DMS79 treated with DMSO at 0.1 percent for 48 hours (cell line): ENCODE measurements around the gene OR10A3.

Source experiments
- DNase-seq: peaks from one replicate; lab custom pipeline; 2025; lab: John Stamatoyannopoulos, UW

The OR10A3 gene

DNA sequence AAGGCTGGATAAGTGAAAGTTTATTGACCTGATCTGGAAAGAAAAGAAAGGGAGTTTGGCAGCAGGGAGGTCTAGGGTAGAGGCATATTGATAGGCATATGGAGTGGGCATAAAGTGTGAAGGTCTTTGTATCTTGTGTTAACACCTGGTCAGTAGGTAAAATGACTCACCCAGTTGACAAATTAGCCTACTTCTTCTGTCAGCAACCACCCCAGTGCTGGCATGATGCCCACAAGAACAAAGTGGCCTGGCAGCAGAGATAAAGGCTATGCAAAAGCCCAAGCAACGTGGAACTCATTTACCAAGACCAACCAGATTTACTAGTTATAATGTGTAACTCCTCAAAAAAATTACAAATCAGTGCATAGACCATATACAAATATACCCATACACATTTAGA, 4.9 kb downstream of the OR10A3 start:
- DNase-seq: no peak

DNA sequence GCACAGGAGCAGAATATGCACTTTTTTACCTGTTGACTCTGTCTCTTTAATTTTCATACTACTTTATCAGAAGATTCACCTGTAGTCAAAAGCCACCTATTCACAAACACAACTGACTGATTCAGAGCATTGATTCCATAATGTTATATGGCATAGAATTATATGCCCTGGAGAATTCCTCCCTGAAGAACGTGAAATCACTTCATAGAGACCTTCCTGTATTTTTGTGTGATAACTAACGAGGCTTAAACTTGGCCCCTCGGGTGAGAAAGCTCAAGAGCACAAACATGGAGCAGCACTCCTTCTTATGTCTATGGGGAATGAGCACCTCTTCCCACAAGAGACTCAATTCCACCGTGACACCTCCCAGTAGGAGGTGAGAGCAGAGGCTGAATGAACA, 10.3 kb downstream of the OR10A3 start, which contains the start of gene OR10A6:
TSS of gene OR10A6 (minus strand) at position 101 of the 400 bp plus-strand sequence. CDS start 2,606 bp downstream, outside the sequence.
- no peak for DNase-seq

DNA sequence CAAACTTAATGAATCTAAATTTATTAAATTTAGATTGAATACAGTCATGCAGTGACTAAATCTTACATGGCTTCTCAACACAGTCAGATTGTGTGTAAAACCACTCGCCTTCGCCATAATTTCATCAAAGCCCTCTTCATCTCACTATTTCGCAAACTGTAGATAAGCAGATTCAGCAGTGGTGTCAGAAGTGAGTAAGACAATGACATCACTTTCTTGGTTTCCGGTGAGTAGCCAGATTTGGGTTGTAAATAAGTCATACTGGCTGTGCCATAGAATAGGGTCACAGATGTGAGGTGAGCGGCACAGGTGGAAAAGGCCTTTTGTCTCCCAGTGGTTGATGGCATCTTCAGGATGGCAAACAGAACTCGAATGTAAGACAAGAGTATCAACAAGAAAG, 13.9 kb downstream of the OR10A3 start:
- DNase-seq: no peak

DNA sequence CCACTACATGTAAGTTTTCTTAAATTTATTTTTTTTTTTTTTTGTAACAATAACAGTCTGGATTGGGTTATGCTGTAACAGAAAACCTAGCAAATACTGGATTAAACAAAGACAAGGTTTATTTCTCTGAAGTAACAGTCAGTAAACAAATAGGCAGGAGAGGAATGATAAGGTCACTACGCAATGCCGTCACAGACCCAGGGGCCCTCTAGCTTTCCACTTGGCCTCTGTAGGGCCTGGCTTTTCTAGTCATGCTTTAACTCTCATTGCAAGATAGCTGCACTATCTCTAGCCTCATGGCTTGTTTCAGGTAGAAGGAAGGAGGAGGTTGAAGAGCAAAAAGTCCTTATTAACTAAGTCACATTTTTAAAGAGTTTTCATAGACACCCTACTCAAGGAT, 17.0 kb downstream of the OR10A3 start:
- DNase-seq: no peak

DNA sequence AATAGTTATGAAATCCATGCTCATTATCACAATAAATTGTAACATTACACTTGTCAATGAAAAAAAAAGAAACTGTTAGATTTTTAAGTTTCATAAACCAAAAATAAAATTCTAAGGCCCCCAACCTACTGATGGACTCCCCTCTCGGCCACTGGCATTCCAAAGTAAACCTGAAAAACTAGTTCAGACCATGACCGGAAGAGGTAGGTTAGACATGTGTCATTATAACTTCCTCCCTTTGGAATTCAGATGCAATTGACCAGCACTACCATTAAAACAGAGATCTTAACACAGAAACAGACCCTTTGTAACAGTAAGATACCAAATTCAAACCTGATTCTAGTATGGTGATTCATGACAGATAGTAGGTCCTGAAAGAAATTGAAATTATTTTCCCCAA, 23.4 kb downstream of the OR10A3 start:
- DNase-seq: no peak

DNA sequence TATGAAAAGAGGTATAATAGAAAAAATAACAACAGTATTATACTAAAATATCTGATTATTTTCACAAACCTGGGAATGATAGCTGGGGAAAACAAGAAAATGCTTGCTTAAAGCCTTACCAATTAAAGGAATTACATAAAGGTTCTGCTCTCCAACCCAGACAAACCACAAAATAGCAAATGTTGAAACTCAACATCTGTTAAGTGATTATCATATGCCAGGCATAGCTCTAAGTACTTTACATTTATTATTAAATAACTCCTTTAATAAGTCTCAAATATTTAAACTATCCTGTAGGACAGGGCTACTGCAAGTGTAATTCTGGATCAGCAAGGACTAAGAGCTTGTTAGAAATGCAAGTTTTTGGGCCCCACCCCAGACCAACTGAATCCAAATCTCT, 30.5 kb downstream of the OR10A3 start:
- DNase-seq: no peak

DNA sequence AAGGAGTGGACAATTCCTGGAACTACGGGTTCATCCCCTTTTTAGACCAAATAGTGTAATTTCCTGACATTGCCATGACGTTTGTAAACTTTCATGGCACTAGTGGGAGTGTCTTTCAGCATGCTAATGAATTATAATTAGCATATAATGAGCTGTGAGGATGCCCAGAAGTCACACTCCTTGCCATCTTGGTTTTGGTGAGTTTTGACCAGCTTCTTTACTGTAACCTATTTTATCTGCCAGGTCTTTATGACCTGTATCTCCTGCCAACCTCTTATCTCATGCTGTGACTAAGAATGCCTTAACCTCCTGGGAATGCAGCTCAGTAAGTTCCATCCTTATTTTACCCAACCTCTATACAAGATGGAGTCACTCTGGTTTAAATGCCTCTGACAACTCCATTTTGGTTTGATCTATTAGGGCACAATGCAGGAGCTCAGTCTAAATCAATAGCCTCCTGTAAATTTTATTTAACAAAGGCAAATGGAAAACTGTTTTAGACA, 31.2 kb downstream of the OR10A3 start:
- DNase-seq: no peak

DNA sequence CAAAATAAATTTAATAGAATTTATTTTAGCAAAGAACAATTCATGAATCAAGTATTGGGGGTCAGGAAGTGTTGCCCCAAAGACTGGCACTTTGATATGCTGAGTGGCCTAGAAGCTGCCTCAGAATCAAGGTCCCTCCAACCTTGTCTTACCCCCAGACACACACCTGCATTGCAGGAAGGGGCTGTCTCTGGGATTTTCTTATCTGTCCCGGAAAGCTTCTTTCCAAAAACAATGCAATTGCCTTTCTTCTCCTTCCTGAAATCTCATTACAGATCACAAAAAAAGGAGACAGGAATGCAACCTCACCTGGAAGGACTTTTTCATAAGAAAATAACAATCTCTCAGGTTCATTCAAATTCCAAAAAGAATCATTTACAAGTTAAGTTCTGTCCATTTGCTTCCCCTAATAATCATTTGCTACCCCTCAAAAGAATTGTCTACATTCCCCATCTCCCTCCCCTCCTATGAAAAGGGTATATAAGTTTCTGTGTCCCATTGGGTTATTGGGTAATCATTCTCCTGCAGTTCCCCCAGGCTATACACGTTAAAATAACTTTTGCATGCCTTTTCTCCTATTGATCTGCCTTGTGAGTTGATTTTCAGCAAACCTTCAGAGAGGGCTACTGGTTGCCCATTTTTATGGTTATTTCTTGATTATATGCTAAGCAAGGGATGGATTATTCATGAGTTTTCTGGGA, 31.8 kb downstream of the OR10A3 start:
- DNase-seq: no peak

DNA sequence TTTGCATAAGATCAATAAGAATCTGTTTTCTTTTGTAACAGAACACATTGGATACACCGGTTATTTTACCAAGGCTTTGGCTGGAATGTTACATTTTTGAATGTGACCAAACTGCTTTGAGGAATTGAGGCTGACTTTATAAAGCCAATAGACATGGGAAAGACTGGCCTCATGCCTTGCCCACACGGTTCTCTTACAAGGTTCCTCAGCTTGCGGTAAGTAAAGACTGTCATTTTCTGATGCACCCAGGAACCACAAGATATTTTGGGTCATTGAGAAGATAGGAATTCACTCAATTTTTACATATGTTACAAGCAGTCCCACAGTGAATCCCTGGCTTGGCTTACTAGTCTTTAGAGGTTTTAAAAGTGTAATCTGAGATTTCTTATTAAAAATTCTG, 34.4 kb downstream of the OR10A3 start:
- no peak for DNase-seq

DNA sequence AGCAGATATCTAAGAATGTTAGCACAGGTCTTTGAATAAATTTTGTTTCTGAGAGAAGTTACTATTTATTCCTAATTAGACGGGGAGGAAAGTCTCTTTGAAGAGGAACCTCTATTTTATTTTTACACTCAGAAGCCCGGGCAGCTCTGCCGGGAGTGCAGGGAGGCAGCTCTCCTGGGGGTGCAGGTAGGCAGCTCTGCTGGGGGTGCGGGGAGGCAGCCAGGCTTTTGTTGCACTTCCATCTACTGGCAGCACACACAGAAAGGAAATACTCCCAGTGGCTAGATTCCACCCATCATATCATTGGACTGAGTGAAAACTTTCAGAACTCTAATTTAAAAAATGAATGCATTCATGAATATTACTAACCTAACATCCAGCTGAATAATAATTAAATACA, 35.0 kb downstream of the OR10A3 start:
- DNase-seq: no peak

DNA sequence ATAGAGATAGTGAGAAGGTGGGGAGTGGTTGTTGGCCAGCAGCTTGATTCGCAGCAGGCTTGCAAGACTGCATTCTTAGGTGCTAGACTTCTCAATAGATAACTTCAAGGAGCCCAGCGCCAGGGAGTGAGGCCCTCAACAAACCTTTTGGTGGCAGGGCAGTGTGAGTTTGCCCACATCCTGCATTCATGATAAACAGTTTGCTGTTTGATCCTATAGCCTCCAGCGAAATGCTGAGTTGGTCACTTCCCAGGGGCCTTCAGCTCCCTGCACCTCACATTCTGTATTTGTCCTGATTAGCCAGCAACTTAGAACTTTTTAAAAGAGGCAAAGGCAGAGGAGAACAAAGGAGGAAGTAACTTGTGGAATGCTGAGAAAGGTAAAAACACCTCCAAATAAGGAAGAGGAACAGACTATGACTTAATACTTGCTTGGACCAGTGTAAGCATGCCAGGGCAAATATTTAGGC, 35.5 kb downstream of the OR10A3 start:
- DNase-seq: no peak

DNA sequence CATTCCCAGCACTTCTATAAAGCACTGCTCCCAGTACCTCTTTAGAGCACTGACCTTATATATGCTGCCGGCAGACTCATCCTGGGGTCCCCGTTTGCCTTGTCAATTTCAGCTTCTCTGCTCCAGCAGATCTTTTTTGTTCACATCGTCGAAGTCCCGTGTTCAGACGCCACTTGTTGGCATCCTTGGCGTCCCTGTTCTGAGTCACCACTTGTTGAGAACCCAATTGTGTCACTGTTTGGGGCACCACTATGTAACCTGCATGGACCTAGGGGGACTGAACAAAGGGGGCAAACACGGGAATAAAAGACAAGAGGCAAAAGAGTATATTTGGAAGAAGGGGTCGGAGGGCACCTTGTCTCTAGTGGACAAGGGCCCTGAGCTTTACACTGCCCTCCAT, 36.0 kb downstream of the OR10A3 start:
- no peak for DNase-seq

DNA sequence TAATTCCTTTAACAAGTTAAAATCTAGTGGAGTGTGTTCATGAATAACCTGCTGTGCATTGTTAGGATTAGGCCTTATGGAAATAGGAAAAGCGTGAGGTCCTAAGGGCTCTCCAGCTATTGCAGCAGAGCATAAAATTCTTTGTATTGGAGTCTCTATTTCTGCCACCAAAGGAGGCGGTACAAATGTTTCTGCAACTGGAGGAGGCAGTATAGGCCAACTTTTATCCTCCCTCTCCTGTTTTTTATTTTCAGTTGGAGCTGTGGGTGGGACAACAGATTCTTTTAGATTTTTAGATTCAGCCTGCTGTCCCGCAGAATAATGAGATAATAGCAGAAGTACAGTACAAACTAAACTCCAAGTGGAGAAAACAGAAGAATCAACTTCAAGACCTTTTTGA, 36.6 kb downstream of the OR10A3 start:
- DNase-seq: no peak

DNA sequence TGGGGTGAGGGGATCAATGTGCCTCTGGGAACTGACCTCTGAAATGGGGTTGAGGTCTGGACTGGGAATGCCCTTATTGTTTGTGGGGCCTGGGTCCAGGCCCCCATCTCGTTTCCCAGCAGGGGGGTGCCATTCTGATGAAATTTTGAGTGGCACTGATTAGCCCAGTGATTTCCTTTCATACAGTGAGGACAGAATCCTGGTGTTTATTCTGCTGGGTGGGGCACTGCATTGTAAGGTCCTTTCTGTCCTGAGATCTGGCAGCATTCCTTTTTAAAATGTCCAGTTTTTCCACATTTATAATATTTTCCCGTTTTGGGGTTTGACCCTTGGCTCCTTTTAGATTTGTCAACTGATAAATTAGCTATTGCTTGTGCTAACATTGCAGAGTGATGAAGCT, 37.6 kb downstream of the OR10A3 start:
- DNase-seq: no peak

DNA sequence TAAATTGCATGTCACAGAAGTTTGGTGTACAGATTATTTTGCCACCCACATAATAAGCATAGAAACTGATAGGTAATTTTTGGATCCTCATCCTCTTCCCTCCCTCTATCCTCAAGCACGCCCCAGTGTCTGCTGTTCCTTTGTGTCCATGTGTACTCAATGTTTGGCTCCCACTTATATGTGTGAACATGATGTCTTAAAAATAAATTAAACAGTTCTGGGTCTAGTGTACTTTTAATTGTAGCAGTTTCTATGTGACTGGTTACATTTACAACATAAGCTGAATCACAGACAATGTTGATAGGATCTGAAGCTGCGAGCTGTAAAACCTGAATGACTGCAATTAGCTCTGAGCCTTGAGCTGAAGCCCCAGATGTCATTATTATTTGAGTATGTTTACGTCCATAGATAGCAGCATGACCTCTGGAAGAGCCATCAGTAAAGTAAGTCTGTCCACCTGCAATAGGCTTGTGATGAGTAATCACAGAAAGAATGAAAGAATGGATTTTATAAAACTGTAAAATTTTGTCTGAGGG, 40.1 kb downstream of the OR10A3 start:
- DNase-seq: no peak

DNA sequence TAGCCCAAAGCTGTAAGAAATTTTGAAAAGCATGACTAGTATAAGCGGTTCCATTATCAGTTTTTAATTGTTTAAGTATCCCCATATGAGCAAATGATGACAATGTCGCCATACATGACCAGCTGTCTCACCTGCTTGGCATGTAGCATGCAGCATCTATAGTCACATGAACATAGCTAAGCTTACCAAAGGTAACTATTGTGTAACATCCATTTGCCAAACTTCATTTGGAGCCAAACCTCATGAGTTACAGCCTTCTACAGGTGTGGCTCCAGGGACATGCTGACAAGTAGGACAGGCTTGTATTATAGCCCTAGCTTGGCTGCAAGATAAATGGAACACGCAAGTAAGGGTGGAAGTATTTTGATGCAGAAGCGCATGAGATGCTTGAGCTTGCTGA, 40.8 kb downstream of the OR10A3 start:
- no peak for DNase-seq

DNA sequence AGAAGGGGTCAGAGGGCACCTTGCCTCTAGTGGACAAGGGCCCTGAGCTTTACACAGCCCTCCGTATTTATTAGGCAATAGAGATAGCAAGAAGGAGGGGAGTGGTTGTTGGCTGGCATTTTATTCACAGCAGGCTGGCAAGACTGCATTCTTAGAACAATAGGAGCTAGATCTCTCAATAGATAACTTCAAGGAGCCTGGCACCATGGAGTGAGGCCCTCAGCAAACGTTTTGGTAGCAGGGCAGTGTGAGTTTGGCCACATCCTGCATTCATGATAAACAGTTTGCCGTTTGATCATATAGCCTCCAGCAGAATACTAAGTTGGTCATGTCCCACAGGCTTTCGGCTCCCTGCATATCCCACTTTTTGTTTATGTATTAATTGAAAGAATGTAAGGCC, 42.1 kb downstream of the OR10A3 start:
- DNase-seq: no peak

DNA sequence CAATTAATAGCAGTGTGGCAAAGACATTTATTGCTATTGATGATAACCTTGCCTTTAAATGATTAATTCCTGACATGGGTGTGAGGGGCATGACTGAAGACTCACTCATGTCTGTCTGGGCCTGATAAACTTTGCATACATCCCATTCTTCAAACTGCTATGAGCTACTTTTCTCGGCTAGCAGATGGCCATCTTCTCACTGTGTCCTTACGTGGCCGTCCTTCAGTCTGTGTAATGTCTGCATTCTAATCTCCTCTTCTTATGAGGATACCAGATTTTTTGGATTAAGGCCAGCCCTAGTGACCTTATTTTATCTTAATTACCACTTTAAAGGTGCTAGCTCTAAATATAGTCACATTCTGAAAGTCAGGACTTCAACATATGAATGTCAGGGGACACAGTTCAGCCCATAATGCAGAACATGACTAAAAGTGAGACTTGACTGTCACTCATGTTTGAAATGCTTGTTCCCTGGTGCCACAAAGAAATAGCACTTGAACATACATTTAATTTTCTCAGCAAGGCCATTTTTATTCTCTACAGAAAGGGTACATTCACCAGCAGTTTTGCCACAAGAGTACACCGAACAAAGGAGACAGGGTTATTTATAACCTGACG, 42.7 kb downstream of the OR10A3 start:
- DNase-seq: no peak

DNA sequence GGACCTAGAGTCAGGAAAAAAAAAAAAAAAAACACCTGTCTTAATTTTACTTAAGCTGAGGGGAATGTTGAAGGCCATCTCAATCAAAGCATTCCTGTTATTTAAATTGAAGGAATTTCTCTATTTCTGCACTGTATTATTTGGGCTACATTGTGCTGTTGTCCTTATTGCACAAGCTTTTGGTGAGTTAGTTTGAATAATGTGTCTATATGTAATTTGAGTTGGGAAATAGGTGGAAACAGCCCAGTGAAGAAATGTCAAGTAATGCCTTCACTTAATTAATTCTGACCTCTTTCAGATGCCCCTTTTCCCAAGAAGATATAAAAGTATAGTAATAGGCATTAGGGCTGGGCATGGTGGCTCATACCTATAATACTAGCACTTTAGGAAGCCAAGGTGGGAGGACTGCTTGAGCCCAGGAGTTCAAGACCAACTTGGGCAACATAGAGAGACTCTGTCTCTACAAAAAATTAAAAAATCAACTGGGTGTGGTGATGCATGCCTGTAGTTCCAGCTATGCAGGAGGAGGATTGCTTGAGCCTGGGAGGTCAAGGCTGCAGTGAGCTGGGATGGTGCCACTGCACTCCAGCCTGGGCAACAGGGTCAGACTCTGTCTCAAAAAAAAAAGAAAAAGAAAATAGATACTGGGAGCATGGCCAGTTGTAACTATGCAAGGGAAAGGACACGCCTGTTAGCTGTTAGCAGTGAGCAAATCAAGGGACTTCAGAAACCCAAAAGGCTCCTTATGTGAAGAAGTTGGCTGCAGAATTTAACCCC, 45.3 kb downstream of the OR10A3 start:
- DNase-seq: no peak

DNA sequence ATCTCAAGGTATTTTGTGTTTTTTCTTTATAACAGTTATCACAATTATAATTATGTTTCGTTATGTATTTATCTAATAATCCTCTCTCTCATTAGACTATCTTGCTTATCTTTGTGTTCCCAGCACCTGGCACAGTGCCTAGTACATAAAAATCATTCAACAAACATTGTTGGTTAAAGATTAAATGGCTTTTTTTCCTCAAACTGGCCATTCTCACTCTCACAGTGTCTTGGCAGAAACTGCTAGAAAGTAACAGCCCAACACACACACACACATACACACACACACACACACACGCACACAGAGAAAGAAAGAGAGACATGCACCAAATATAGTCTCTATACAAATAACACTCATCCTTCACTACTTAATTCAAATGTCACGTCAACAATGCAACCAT, 47.3 kb downstream of the OR10A3 start:
- no peak for DNase-seq

DNA sequence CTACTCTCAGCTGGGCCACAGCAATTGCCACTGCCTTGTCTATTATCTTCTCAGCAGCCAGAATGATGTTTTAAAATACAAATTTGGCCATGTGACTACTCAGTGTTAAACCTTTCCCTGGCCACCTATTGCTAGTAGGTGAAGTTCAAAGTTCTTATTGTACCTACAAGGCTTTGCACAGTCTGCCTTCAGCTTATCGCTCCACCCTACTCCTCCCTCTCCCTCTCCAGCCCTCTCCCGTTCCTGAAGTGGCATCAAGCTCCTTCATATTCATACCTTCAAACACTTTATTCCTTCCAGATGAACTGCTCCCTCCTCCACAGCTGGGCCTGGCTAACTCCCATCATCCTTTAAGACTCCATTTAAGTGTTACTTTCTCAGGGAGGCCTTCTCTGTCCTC, 47.7 kb downstream of the OR10A3 start:
- DNase-seq: no peak

DNA sequence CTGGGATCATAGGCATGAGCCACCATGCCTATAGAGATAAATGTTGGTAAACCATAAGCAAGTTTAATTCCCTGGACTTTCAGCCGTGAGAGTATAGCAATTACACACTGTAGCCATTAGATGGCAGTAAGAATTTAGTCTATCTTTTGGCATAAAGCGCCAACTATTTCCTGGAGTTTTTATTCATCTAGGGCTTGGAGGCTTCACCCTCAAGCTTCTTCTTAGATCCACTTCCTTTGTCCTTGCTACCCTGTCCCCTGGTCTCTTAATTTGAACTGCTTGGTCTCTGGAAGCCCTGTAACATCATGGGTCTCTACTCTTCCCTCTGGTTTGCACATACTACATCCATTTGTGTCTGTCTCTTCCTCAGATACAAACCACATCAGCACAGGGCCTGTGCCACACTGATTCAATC, 48.7 kb downstream of the OR10A3 start:
- peak; percentile 37 for DNase-seq
